ENCODE measurements around the gene PKP1.

- TF ChIP-seq, protein P1, sequence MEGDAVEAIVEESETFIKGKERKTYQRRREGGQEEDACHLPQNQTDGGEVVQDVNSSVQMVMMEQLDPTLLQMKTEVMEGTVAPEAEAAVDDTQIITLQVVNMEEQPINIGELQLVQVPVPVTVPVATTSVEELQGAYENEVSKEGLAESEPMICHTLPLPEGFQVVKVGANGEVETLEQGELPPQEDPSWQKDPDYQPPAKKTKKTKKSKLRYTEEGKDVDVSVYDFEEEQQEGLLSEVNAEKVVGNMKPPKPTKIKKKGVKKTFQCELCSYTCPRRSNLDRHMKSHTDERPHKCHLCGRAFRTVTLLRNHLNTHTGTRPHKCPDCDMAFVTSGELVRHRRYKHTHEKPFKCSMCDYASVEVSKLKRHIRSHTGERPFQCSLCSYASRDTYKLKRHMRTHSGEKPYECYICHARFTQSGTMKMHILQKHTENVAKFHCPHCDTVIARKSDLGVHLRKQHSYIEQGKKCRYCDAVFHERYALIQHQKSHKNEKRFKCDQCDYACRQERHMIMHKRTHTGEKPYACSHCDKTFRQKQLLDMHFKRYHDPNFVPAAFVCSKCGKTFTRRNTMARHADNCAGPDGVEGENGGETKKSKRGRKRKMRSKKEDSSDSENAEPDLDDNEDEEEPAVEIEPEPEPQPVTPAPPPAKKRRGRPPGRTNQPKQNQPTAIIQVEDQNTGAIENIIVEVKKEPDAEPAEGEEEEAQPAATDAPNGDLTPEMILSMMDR (conservative IDR thresholded peaks at IDR 0.05): no peak
- no peak for TF ChIP-seq EZH2 (IDR thresholded peaks at IDR 0.05; ENCODE audit: low read depth)
Observed at GRCh38 chr1:201253906-201254624, 29.2 kb upstream of the PKP1 start.
